ENCODE data around the gene ZNF76. TPM values are rescaled to one million over a fixed set of nuclear protein-coding genes. Genes with fewer than 3 reads are reported as not detected.
A peak's percentile ranks its signal among the peaks of the same experiment; 100 is the strongest.

ZNF76 gene
- total and polyA plus RNA-seq, 9 of the 15 experiments (the other 6 are each of a cell fraction or from before 2014, with no cell fraction given), result 1.2 to 17.8 (median 10.7) TPM

DNA sequence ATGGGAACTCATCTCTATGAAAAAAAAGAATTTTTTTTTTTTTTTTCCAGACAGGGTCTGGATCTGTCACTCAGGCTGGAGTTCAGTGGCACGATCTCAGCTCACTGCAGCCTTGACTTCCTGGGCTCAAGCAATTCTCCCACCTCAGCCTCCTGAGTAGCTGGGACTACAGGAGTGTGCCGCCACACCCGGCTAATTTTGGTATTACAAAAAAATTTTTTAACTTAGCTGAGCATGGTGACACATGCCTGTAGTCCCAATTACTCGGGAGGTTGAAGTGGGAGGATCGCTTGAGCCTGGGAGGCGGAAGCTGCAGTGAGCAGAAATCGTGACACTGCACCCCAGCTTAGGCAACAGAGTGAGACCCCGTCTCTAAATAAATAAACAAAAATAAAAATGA, 45.6 kb downstream of the ZNF76 start (continued):
- TF ChIP-seq, protein P1, sequence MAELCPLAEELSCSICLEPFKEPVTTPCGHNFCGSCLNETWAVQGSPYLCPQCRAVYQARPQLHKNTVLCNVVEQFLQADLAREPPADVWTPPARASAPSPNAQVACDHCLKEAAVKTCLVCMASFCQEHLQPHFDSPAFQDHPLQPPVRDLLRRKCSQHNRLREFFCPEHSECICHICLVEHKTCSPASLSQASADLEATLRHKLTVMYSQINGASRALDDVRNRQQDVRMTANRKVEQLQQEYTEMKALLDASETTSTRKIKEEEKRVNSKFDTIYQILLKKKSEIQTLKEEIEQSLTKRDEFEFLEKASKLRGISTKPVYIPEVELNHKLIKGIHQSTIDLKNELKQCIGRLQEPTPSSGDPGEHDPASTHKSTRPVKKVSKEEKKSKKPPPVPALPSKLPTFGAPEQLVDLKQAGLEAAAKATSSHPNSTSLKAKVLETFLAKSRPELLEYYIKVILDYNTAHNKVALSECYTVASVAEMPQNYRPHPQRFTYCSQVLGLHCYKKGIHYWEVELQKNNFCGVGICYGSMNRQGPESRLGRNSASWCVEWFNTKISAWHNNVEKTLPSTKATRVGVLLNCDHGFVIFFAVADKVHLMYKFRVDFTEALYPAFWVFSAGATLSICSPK (IDR thresholded peaks at IDR 0.05; ENCODE audit: borderline replicate concordance), result no peak
- TF ChIP-seq, protein P2, sequence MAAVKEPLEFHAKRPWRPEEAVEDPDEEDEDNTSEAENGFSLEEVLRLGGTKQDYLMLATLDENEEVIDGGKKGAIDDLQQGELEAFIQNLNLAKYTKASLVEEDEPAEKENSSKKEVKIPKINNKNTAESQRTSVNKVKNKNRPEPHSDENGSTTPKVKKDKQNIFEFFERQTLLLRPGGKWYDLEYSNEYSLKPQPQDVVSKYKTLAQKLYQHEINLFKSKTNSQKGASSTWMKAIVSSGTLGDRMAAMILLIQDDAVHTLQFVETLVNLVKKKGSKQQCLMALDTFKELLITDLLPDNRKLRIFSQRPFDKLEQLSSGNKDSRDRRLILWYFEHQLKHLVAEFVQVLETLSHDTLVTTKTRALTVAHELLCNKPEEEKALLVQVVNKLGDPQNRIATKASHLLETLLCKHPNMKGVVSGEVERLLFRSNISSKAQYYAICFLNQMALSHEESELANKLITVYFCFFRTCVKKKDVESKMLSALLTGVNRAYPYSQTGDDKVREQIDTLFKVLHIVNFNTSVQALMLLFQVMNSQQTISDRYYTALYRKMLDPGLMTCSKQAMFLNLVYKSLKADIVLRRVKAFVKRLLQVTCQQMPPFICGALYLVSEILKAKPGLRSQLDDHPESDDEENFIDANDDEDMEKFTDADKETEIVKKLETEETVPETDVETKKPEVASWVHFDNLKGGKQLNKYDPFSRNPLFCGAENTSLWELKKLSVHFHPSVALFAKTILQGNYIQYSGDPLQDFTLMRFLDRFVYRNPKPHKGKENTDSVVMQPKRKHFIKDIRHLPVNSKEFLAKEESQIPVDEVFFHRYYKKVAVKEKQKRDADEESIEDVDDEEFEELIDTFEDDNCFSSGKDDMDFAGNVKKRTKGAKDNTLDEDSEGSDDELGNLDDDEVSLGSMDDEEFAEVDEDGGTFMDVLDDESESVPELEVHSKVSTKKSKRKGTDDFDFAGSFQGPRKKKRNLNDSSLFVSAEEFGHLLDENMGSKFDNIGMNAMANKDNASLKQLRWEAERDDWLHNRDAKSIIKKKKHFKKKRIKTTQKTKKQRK (IDR thresholded peaks at IDR 0.05; ENCODE audit: borderline replicate concordance, low read depth, low read length), result 0 out of 2 replicates have a peak, but pooled peaks have one; percentile 8
- TF ChIP-seq ZNF239 (CRISPR knock-in tag; IDR thresholded peaks at IDR 0.05) (no peak), XRCC4 (IDR thresholded peaks at IDR 0.05; ENCODE audit: extremely low read depth, insufficient read depth, insufficient read length) (no peak), POLR2AphosphoS5 (IDR thresholded peaks at IDR 0.05; ENCODE audit: control insufficient read depth, insufficient read depth, low read depth, low read length) (no peak), RBM39 (optimal IDR thresholded peaks at IDR 0.05; ENCODE audit: low read depth, low read length) (no peak), RAD21 (CRISPR knock-in tag; conservative IDR thresholded peaks at IDR 0.05 in 1 of 2, IDR thresholded peaks at IDR 0.05 in 1 of 2) (peak in 1 of 2 experiments; percentile 20; a peak in 1 of 4 replicates), KAT7 (CRISPR knock-in tag; IDR thresholded peaks at IDR 0.05; ENCODE audit: borderline replicate concordance) (no peak), NFIC (IDR thresholded peaks at IDR 0.05) (no peak), ETV1 (tag; conservative IDR thresholded peaks at IDR 0.05; ENCODE audit: low read depth) (no peak), NFXL1 (CRISPR knock-in tag; IDR thresholded peaks at IDR 0.05) (no peak), EP300 (IDR thresholded peaks at IDR 0.05; ENCODE audit: low read length) (no peak), ATF1 (CRISPR knock-in tag; IDR thresholded peaks at IDR 0.05) (no peak), ATF1 (tag; IDR thresholded peaks at IDR 0.05) (no peak)
- TF ChIP-seq, protein P3, sequence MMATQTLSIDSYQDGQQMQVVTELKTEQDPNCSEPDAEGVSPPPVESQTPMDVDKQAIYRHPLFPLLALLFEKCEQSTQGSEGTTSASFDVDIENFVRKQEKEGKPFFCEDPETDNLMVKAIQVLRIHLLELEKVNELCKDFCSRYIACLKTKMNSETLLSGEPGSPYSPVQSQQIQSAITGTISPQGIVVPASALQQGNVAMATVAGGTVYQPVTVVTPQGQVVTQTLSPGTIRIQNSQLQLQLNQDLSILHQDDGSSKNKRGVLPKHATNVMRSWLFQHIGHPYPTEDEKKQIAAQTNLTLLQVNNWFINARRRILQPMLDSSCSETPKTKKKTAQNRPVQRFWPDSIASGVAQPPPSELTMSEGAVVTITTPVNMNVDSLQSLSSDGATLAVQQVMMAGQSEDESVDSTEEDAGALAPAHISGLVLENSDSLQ (IDR thresholded peaks at IDR 0.05), result peak; percentile 51; the same call in 1 of the 2 replicates
- TF ChIP-seq, protein P4, sequence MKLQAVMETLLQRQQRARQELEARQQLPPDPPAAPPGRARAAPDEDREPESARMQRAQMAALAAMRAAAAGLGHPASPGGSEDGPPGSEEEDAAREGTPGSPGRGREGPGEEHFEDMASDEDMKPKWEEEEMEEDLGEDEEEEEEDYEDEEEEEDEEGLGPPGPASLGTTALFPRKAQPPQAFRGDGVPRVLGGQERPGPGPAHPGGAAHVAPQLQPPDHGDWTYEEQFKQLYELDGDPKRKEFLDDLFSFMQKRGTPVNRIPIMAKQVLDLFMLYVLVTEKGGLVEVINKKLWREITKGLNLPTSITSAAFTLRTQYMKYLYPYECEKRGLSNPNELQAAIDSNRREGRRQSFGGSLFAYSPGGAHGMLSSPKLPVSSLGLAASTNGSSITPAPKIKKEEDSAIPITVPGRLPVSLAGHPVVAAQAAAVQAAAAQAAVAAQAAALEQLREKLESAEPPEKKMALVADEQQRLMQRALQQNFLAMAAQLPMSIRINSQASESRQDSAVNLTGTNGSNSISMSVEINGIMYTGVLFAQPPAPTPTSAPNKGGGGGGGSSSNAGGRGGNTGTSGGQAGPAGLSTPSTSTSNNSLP (IDR thresholded peaks at IDR 0.05; ENCODE audit: borderline replicate concordance, low read depth, low read length), result no peak
- TF ChIP-seq, protein P5, sequence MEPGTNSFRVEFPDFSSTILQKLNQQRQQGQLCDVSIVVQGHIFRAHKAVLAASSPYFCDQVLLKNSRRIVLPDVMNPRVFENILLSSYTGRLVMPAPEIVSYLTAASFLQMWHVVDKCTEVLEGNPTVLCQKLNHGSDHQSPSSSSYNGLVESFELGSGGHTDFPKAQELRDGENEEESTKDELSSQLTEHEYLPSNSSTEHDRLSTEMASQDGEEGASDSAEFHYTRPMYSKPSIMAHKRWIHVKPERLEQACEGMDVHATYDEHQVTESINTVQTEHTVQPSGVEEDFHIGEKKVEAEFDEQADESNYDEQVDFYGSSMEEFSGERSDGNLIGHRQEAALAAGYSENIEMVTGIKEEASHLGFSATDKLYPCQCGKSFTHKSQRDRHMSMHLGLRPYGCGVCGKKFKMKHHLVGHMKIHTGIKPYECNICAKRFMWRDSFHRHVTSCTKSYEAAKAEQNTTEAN (CRISPR knock-in tag; IDR thresholded peaks at IDR 0.05), result no peak
- TF ChIP-seq, protein P6, sequence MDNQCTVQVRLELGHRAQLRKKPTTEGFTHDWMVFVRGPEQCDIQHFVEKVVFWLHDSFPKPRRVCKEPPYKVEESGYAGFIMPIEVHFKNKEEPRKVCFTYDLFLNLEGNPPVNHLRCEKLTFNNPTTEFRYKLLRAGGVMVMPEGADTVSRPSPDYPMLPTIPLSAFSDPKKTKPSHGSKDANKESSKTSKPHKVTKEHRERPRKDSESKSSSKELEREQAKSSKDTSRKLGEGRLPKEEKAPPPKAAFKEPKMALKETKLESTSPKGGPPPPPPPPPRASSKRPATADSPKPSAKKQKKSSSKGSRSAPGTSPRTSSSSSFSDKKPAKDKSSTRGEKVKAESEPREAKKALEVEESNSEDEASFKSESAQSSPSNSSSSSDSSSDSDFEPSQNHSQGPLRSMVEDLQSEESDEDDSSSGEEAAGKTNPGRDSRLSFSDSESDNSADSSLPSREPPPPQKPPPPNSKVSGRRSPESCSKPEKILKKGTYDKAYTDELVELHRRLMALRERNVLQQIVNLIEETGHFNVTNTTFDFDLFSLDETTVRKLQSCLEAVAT (IDR thresholded peaks at IDR 0.05), result no peak

Measured in K562 (cell line).